Measurements from ENCODE around the gene SLC30A5.
"Not testable (repeated sequence)": the region's sequence is repeated elsewhere in the genome, so short reads cannot be mapped to it uniquely, and the experiment has no call there.

The SLC30A5 gene

GRCh38 chr5:69105996-69106906 is 12.4 kb downstream of the SLC30A5 start:
- DNase-seq: peak; percentile 65 to 86 (median 77)

DNA sequence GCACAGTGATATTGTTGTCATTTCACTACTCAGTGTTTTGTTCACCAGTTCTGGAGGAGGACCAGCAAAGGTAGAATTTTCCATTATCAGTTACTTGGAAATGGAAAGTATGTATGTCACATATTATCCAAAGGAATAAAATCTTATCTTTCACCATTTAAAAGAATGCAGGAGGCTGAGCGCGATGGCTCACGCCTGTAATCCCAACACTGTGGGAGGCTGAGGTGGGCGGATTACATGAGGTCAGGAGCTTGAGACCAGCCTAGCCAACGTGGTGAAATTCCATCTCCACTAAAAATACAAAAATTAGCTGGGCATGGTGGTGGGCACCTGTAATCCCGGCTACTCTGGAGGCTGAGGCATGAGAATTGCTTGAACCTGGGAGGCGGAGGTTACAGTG is 14.6 kb downstream of the SLC30A5 start:
- peak in 2 of 3 donors; percentile 27 to 34 for DNase-seq

DNA sequence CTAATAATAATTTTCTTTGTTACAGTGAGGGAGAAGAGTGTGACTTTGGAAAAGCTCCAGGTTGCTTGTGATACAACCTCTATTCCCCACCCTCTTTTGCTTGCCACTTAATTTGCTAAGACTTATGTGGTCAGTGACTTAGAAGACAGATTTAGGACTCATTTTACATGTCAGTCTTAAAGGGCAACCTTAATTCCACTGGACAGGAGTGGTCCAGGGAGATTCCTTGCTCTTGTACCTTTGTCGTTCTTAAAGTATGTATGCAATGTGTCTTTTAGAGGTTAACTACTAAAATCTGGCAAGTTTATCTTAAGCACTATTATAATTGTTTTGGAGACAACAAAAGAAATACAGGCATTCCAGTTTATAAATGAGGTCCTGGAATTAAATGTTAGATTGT is 20.0 kb downstream of the SLC30A5 start:
- DNase-seq: no peak

DNA sequence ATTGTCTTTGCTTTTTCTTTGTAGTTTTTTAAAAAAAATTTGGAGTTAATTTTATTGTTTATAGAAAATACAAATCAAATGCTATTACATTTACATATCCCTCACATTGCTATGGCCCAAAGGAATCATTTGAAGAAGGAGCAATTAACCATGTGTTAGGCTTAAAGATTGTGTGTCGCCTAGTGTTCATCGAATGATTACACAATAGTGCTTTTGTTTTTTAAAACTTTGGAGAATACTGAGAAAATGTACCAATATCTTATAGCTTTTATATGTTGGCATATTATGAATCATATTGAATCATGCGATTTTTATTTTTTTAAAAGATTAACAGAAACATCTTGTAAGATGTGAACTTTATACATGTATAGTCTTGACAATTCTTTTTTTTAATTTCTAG is 21.7 kb downstream of the SLC30A5 start:
- DNase-seq: no peak

DNA sequence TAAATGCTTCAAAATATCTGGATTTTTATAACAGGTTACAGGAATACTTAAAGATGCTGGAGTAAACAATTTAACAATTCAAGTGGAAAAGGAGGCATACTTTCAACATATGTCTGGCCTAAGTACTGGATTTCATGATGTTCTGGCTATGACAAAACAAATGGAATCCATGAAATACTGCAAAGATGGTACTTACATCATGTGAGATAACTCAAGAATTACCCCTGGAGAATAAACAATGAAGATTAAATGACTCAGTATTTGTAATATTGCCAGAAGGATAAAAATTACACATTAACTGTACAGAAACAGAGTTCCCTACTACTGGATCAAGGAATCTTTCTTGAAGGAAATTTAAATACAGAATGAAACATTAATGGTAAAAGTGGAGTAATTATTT is 35.6 kb downstream of the SLC30A5 start:
- DNase-seq: no peak

DNA sequence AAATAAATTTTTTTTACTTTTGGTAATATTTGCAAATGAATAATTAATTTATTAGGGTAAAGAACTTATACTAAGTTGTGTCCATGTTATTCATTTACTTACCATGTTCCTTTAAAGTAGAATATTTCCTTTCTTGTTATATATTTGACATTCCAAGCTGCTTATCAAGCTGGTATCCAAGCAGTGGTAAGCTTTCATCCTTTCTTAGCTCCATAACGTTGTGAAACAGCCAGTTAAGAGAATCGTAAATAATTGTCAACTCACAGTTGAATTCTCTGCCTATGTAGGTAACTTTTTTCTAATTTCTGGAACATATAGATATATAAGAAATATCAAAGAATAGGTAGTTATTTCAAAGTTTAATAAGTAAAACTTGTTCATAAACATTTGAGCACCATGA is 36.4 kb downstream of the SLC30A5 start:
- no peak for DNase-seq

DNA sequence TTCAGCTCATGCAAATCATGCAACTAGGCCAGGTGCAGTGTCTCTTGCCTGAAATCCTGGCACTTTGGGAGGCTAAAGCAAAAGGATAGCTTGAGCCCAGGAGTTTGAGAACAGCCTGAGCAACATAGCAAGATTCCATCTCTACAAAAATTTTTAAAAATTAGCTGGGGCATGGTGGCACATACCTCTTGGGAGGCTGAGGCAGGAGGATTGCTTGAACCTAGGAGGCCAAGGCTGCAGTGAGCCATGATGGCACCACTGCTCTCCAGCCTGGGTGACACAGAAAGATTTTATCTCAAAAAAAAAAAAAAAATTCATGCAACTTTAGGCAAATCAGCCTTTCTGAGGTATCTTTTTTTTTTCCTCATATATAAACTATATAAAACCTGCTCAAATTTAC is 37.5 kb downstream of the SLC30A5 start:
- no peak for DNase-seq

DNA sequence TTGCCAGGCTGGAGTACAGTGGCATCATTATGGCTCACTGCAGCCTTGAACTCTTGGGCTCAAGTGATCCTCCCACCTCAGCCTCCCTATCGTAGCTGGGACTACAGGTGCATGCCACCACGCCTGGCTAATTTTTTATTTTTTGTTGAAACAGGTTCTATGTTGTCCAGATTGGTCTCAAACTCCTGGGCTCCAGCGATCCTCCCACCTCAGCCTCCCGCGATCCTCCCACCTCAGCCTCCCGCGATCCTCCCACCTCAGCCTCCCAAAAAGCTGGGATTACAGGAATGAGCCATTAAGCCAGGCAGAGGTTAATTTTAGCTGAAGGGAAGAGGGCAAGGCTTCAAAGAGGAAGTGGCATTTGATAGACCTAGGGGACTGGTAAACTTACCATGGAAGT is 40.3 kb downstream of the SLC30A5 start:
- DNase-seq: no peak

- DNase-seq: no peak
These were observed 42.5 kb downstream of the SLC30A5 start for GRCh38 chr5:69136293-69136692.

DNA sequence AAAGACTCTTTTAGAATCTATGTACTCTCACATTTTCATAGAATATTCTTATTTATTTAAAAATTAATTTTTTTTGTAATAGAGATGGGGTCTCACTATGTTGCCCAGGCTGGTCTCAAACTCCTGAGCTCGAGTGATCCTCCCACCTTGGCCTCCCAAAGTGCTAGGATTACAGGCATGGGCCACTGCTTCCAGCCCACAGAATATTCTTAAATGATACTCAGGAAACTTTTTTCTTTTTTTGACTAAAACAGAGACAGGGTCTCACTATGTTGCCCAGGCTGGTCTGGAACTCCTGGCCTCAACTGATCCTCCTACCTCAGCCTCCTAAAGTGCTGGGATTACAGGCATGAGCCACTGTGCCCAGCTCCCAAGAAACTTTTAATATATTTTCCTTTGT is 43.4 kb downstream of the SLC30A5 start:
- not testable (repeated sequence) for DNase-seq

DNA sequence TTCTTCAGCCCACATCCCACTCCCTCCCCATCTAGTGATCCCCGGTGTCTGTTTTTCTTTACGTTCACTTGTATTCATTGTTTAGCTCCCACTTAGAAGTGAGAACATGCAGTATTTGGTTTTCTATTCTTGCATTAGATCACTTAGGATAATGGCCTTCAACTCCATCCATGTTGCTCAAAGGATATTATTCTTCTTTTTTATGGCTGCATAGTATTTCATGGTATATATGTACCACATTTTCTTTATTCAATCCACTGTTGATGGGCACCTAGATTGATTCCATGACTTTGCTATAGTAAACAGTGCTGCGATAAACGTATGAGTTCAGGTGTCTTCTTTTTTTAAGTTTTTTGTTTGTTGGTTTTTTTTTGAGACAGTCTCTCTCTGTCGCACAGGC is 44.0 kb downstream of the SLC30A5 start:
- DNase-seq: no peak

- no peak for DNase-seq
These were observed 45.0 kb downstream of the SLC30A5 start for GRCh38 chr5:69138766-69139165.

GRCh38 chr5:69140239-69140638 is 46.4 kb downstream of the SLC30A5 start:
- DNase-seq: not testable (repeated sequence)

DNA sequence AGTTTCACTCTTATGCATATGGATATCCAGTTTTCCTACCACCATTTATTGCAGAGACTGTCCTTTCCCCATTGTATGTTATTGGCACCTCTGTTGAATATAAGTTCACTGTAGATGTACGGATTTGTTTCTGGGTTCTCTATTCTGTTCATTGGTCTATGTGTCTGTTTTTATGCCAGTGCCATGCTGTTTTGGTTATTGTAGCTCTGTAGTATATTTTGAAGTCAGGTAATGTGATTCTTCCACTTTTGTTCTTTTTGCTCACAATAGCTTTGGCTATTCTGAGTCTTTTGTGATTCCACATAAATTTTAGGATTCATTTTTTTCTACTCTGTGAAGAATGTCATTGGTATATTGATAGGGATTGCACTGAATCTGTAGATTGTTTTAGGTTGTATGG is 47.0 kb downstream of the SLC30A5 start:
- no peak for DNase-seq

- not testable (repeated sequence) for DNase-seq
These were observed 54.8 kb downstream of the SLC30A5 start for GRCh38 chr5:69148576-69148975.

GRCh38 chr5:69148981-69149675 is 55.3 kb downstream of the SLC30A5 start:
- no peak for DNase-seq

DNA sequence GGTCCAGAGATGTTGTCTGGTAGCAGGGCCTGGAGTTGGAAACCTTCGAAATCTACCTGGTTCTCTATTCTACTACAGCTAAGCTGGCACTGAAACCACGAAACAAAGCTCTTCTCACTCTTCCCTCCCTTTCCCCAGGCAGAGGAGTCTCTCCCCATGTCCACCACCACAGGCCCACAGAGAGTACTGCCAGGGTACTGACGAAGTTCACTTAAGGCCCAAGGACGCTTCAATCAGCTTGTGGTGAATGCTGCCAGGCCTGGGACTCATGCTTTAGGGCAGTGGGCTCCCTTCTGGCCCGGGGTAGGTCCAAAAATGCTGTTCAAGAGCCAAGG is 55.8 kb downstream of the SLC30A5 start:
- no peak for DNase-seq

- DNase-seq: peak; percentile 20 to 35 (median 30)
These were observed 58.9 kb downstream of the SLC30A5 start for GRCh38 chr5:69152731-69153130.

- DNase-seq: no peak
These were observed 62.6 kb downstream of the SLC30A5 start for GRCh38 chr5:69156456-69156855.

GRCh38 chr5:69158039-69158438 is 64.2 kb downstream of the SLC30A5 start:
- no peak for DNase-seq

- DNase-seq: no peak
These were observed 66.8 kb downstream of the SLC30A5 start for GRCh38 chr5:69160651-69161050.

DNA sequence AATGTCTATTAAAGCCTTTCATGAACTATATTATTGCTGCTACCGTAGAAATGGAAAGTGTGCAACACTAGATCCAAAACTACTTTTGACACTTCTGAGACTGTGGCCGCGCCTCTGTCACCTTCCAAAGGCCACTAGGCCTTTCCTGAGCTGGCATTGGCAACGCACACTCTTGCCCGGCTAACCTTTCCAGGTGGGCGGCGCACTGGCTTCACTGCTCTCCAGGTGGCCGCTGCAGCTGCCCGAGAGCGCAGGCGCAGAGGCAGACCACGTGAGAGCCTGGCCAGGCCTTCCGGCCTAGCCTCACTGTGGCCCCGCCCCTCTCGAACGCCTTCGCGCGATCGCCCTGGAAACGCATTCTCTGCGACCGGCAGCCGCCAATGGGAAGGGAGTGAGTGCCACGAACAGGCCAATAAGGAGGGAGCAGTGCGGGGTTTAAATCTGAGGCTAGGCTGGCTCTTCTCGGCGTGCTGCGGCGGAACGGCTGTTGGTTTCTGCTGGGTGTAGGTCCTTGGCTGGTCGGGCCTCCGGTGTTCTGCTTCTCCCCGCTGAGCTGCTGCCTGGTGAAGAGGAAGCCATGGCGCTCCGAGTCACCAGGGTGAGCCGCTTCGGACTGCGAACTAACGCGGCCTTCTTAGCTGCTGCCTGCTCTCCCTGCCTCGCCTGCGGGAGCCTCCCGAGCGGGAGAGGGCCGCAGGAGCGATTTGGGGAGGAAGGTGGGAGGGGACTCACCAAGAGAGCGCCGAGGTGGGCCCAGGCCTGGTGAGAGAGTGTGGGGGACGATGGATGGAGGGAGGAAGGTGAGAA is 73.1 kb downstream of the SLC30A5 start, which contains the start of gene CCNB1:
Gene CCNB1 (plus strand): TSS at position 465 of the 807 bp plus-strand sequence. CDS start 113 bp downstream, at position 578.
- DNase-seq: peak; percentile 98 to 99 (median 99)

GRCh38 chr5:69167493-69167855 is 73.7 kb downstream of the SLC30A5 start:
- DNase-seq: peak; percentile 61 to 78 (median 65)

Data from suppressor macrophage treated with lipopolysaccharide for 1 hour (primary cell).